WTC11 (cell line): ENCODE measurements around the gene TMCC1. TPM values are rescaled to one million over a fixed set of nuclear protein-coding genes. Genes with fewer than 3 reads are reported as not detected.
"Not testable (repeated sequence)": the region's sequence is repeated elsewhere in the genome, so short reads cannot be mapped to it uniquely, and the experiment has no call there.

Experiments used
- ATAC-seq: fragments of 200-7000 bp; cut with Tn5 transposase; 2 replicates; pipeline ENCODE4 v1.10.0; 2021; ENCODE audit warnings: mild to moderate bottlenecking, moderate library complexity
- CTCF ChIA-PET: fragments of 300-600 bp; sonication (Branson Sonifier 250); formaldehyde crosslinking; loops from one replicate; lab custom pipeline; 2021; ENCODE audit warnings: antibody characterized with exemption; lab: Charles Lee
- POLR2A ChIA-PET: fragments of 350-600 bp; sonication (Branson Sonifier 250); formaldehyde crosslinking; loops from one replicate; lab custom pipeline; 2021; ENCODE audit warnings: antibody characterized with exemption; lab: Charles Lee
- DNase-seq: peaks from one replicate; pipeline ENCODE4 v3.0.0; 2021; ENCODE audit warnings: low spot score
- H3K27ac Mint-ChIP-seq: 2 replicates; pipeline ENCODE4 v1.8.0; 2021; ENCODE audit warnings: mixed read lengths
- H3K27me3 Mint-ChIP-seq: 2 replicates; pipeline ENCODE4 v1.8.0; 2021; ENCODE audit warnings: low read depth, mild to moderate bottlenecking, moderate library complexity, mixed read lengths
- H3K36me3 Mint-ChIP-seq: 2 replicates; pipeline ENCODE4 v1.8.0; 2021; ENCODE audit warnings: mixed read lengths
- H3K4me1 Mint-ChIP-seq: 2 replicates; pipeline ENCODE4 v1.8.0; 2022; ENCODE audit warnings: mixed read lengths
- H3K4me3 Mint-ChIP-seq: 2 replicates; pipeline ENCODE4 v1.8.0; 2021; ENCODE audit warnings: mild to moderate bottlenecking, moderate library complexity, mixed read lengths
- H3K9me3 Mint-ChIP-seq: 2 replicates; pipeline ENCODE4 v1.8.0; 2021; ENCODE audit warnings: mixed read lengths
- ATF1 ChIP-seq: sonication (generic); formaldehyde crosslinking; IDR thresholded peaks from 2 replicates; pipeline ENCODE4 v1.8.1; 2023; ENCODE audit warnings: mild to moderate bottlenecking, moderate library complexity, missing genetic modification reagents
- ELF4 ChIP-seq: sonication (generic); formaldehyde crosslinking; IDR thresholded peaks from 2 replicates; pipeline ENCODE4 v1.8.1; 2022; ENCODE audit warnings: low read depth, mild to moderate bottlenecking, moderate library complexity, missing genetic modification reagents
- FOXK1 ChIP-seq: sonication (generic); formaldehyde crosslinking; IDR thresholded peaks from 2 replicates; pipeline ENCODE4 v1.8.0; 2022; ENCODE audit warnings: mild to moderate bottlenecking, moderate library complexity, missing genetic modification reagents
- FOXP1 ChIP-seq: sonication (generic); formaldehyde crosslinking; IDR thresholded peaks from 2 replicates; pipeline ENCODE4 v1.8.0; 2022; ENCODE audit warnings: missing genetic modification reagents, mild to moderate bottlenecking, moderate library complexity, borderline replicate concordance
- GTF2I ChIP-seq: fragments of 250-450 bp; sonication (Bioruptor Pico); conservative IDR thresholded peaks from 2 replicates; pipeline ENCODE4 v1.4.0; 2021; ENCODE audit warnings: mild to moderate bottlenecking
- MYBL2 ChIP-seq: sonication (generic); formaldehyde crosslinking; IDR thresholded peaks from 2 replicates; pipeline ENCODE4 v1.8.1; 2023; ENCODE audit warnings: mild to moderate bottlenecking, moderate library complexity, missing genetic modification reagents
- NFE2L1 ChIP-seq: sonication (generic); formaldehyde crosslinking; IDR thresholded peaks from 2 replicates; pipeline ENCODE4 v1.8.1; 2023; ENCODE audit warnings: missing genetic modification reagents
- NFYB ChIP-seq: sonication (generic); formaldehyde crosslinking; conservative IDR thresholded peaks from 2 replicates; pipeline ENCODE4 v1.8.0; 2022; ENCODE audit warnings: low read depth, missing genetic modification reagents
- RELA ChIP-seq: sonication (generic); formaldehyde crosslinking; IDR thresholded peaks from 2 replicates; pipeline ENCODE4 v1.8.1; 2022; ENCODE audit warnings: missing genetic modification reagents, mild to moderate bottlenecking, borderline replicate concordance
- SOX15 ChIP-seq: fragments of 250-450 bp; sonication (Bioruptor Pico); IDR thresholded peaks from 2 replicates; pipeline ENCODE4 v1.9.0; 2021; ENCODE audit warnings: mild to moderate bottlenecking
- ZNF263 ChIP-seq: sonication (generic); formaldehyde crosslinking; IDR thresholded peaks from 2 replicates; pipeline ENCODE4 v1.8.1; 2022; ENCODE audit warnings: low read depth, mild to moderate bottlenecking, moderate library complexity, missing genetic modification reagents
- ZNF396 ChIP-seq: fragments of 250-450 bp; sonication (Bioruptor Pico); IDR thresholded peaks from 2 replicates; pipeline ENCODE4 v1.8.0; 2021; ENCODE audit warnings: mild to moderate bottlenecking, moderate library complexity, borderline replicate concordance
- total RNA-seq: library from RNA; stranded (reverse); gene quantifications from 3 replicates; pipeline ENCODE4 v1.2.3, GENCODE V29; 2021
- TF ChIP-seq, protein P1 (sequence below): sonication (generic); formaldehyde crosslinking; conservative IDR thresholded peaks from 2 replicates; pipeline ENCODE4 v1.8.1; 2022; ENCODE audit warnings: mild to moderate bottlenecking, missing genetic modification reagents
- TF ChIP-seq, protein P2 (sequence below): fragments of 250-450 bp; sonication (Bioruptor Pico); IDR thresholded peaks from 2 replicates; pipeline ENCODE4 v1.9.0; 2021; ENCODE audit warnings: mild to moderate bottlenecking
- TF ChIP-seq, protein P3 (sequence below): sonication (generic); formaldehyde crosslinking; IDR thresholded peaks from 2 replicates; pipeline ENCODE4 v1.8.1; 2022; ENCODE audit warnings: missing genetic modification reagents, borderline replicate concordance
- TF ChIP-seq, protein P4 (sequence below): fragments of 250-450 bp; sonication (Bioruptor Pico); IDR thresholded peaks from 2 replicates; pipeline ENCODE4 v2.1.2; 2022; ENCODE audit warnings: mild to moderate bottlenecking, moderate library complexity
- TF ChIP-seq, protein P5 (sequence below): sonication (generic); formaldehyde crosslinking; IDR thresholded peaks from 2 replicates; pipeline ENCODE4 v1.8.1; 2022; ENCODE audit warnings: low read depth, mild to moderate bottlenecking, moderate library complexity, missing genetic modification reagents, borderline replicate concordance

Gene TMCC1
- total RNA-seq, 1 experiment from 2014 or later: 29.3 TPM

DNA sequence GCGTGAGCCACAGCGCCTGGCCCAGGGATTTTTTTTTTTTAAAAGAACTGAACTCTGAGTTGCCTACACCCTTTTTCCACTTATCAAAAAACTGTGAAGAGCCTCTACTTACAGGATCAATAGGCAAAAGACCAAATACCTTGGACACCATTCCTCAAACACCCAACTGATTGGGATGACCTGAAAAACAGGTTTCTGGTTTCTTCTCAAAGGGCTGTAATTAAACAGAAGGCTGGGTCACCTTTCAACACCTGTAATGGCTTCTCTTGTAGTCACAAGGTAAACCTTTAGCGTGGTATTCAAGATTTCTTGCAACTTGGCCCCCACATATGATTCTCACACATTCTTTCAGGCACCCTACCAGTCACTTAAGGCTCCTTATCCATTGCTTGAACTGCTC is 248.7 kb downstream of the TMCC1 start:
- Mint-ChIP-seq H3K4me3 (no peak overlapping the region), H3K27me3 (no peaks in the 10 kb centered on the region), H3K36me3 (no peaks in the 10 kb centered on the region), H3K27ac (0 out of 2 replicates have a peak overlapping the region, but pooled peaks have one; percentile 39)
- ChIA-PET CTCF (no interaction called here), POLR2A (no interaction called here)
- DNase-seq: no peak
- ATAC-seq: no peak
- TF ChIP-seq FOXK1 (CRISPR knock-in tag) (no peak), NFYB (CRISPR knock-in tag) (no peak), MYBL2 (CRISPR knock-in tag) (no peak), RELA (CRISPR knock-in tag) (no peak), ATF1 (CRISPR knock-in tag) (no peak), ELF4 (no peak), SOX15 (no peak), NFE2L1 (CRISPR knock-in tag) (no peak), FOXP1 (CRISPR knock-in tag) (no peak), ZNF396 (no peak), GTF2I (CRISPR knock-in tag) (no peak), ZNF263 (CRISPR knock-in tag) (no peak)
- TF ChIP-seq, protein P1, sequence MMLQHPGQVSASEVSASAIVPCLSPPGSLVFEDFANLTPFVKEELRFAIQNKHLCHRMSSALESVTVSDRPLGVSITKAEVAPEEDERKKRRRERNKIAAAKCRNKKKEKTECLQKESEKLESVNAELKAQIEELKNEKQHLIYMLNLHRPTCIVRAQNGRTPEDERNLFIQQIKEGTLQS (CRISPR knock-in tag): no peak
- TF ChIP-seq, protein P2, sequence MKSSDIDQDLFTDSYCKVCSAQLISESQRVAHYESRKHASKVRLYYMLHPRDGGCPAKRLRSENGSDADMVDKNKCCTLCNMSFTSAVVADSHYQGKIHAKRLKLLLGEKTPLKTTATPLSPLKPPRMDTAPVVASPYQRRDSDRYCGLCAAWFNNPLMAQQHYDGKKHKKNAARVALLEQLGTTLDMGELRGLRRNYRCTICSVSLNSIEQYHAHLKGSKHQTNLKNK (CRISPR knock-in tag): no peak
- TF ChIP-seq, protein P3, sequence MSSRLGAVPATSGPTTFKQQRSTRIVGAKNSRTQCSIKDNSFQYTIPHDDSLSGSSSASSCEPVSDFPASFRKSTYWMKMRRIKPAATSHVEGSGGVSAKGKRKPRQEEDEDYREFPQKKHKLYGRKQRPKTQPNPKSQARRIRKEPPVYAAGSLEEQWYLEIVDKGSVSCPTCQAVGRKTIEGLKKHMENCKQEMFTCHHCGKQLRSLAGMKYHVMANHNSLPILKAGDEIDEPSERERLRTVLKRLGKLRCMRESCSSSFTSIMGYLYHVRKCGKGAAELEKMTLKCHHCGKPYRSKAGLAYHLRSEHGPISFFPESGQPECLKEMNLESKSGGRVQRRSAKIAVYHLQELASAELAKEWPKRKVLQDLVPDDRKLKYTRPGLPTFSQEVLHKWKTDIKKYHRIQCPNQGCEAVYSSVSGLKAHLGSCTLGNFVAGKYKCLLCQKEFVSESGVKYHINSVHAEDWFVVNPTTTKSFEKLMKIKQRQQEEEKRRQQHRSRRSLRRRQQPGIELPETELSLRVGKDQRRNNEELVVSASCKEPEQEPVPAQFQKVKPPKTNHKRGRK (CRISPR knock-in tag): no peak
- TF ChIP-seq, protein P4, sequence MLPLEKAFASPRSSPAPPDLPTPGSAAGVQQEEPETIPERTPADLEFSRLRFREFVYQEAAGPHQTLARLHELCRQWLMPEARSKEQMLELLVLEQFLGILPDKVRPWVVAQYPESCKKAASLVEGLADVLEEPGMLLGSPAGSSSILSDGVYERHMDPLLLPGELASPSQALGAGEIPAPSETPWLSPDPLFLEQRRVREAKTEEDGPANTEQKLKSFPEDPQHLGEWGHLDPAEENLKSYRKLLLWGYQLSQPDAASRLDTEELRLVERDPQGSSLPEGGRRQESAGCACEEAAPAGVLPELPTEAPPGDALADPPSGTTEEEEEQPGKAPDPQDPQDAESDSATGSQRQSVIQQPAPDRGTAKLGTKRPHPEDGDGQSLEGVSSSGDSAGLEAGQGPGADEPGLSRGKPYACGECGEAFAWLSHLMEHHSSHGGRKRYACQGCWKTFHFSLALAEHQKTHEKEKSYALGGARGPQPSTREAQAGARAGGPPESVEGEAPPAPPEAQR (CRISPR knock-in tag): no peak
- TF ChIP-seq, protein P5, sequence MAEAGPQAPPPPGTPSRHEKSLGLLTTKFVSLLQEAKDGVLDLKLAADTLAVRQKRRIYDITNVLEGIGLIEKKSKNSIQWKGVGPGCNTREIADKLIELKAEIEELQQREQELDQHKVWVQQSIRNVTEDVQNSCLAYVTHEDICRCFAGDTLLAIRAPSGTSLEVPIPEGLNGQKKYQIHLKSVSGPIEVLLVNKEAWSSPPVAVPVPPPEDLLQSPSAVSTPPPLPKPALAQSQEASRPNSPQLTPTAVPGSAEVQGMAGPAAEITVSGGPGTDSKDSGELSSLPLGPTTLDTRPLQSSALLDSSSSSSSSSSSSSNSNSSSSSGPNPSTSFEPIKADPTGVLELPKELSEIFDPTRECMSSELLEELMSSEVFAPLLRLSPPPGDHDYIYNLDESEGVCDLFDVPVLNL (CRISPR knock-in tag): no peak
- TF ChIP-seq, all 79 proteins: peak for 0
- Mint-ChIP-seq H3K4me1 (peaks cover 35% of the 10 kb centered on the region), H3K9me3 (no peaks in the 10 kb centered on the region)

DNA sequence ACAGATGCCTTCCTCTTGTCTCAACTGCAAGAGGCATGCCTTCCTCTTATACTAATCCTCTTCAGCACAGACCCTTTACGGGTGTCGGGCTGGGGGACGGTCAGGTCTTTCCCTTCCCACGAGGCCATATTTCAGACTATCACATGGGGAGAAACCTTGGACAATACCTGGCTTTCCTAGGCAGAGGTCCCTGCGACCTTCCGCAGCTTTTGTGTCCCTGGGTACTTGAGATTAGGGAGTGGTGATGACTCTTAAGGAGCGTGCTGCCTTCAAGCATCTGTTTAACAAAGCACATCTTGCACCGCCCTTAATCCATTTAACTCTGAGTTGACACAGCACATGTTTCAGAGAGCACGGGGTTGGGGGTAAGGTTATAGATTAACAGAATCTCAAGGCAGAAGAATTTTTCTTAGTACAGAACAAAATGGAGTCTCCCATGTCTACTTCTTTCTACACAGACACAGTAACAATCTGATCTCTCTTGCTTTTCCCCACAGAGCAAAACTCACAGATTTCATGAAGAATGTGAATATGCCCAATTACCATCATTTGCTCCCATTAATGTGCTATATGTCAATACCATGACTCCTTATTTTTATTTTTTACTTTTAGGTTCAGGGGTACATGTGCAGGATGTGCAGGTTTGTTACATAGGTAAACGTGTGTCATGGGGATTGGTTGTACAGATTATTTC is 251.8 kb downstream of the TMCC1 start:
- H3K4me3 Mint-ChIP-seq, H3K36me3 Mint-ChIP-seq, H3K27me3 Mint-ChIP-seq, H3K27ac Mint-ChIP-seq, ATAC-seq, DNase-seq, POLR2A ChIA-PET, CTCF ChIA-PET, H3K9me3 Mint-ChIP-seq: not testable (repeated sequence)
- peaks cover 13% of the 10 kb centered on the region for H3K4me1 Mint-ChIP-seq

DNA sequence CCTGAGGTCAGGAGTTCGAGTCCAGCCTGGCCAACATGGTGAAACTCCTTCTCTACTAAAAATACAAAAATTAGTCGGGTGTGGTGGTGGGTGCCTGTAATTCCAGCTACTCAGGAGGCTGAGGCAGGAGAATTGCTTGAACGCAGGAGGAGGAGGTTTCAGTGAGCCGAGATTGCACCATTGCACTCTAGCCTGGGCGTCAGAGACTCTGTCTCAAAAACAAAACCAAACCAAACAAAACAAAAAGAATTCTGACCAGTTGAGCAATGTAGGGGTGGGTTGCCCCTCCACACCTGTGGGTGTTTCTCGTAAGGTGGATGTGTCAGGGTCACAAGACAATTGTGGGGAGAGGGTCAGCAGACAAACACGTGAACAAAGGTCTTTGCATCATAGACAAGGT is 252.5 kb downstream of the TMCC1 start:
- CTCF ChIA-PET, H3K9me3 Mint-ChIP-seq, POLR2A ChIA-PET, H3K27me3 Mint-ChIP-seq, H3K4me3 Mint-ChIP-seq, DNase-seq, ATAC-seq, H3K36me3 Mint-ChIP-seq: not testable (repeated sequence)
- 0 out of 2 replicates have a peak overlapping the region, but pooled peaks have one; percentile 22 for H3K27ac Mint-ChIP-seq
- H3K4me1 Mint-ChIP-seq: peaks cover 13% of the 10 kb centered on the region
